Breast epithelium (tissue), 3 donors: ENCODE results near the gene ANKRD44.

Experiments
- CTCF ChIP-seq, 3 donors: fragments of 450-650 bp; IDR thresholded peaks; one replicate each; pipeline ENCODE4 v1.5.1; 2016 to 2017; ENCODE audit warnings: antibody characterized with exemption in 3 of 3, mild to moderate bottlenecking in 3 of 3, moderate library complexity in 3 of 3
- POLR2A ChIP-seq: fragments of 450-650 bp; IDR thresholded peaks from one replicate; pipeline ENCODE4 v1.6.1; 2016; ENCODE audit warnings: antibody characterized with exemption, mild to moderate bottlenecking, moderate library complexity
- POLR2AphosphoS5 ChIP-seq, 3 donors: sonication (generic); formaldehyde crosslinking; IDR thresholded peaks; one replicate each; pipeline ENCODE4 v1.6.1; 2017; ENCODE audit warnings: antibody characterized with exemption in 3 of 3

GRCh38 chr2:197237291-197238042 is 73.1 kb downstream of the ANKRD44 start:
- no peak for TF ChIP-seq CTCF (IDR thresholded peaks at IDR 0.05)
- TF ChIP-seq POLR2AphosphoS5 (IDR thresholded peaks at IDR 0.05): no peak
- TF ChIP-seq POLR2A: no peak
